Hematopoietic multipotent progenitor cell treated with erythropoietin and hydrocortisone succinate and interleukin-3 and kit ligand, for 17 days (in vitro differentiated cells): ENCODE data around the gene CCDC177.

Source experiments
- DNase-seq: peaks from one replicate; pipeline ENCODE4 v3.0.0-alpha.2; 2015; ENCODE audit warnings: low spot score

The CCDC177 gene

DNA sequence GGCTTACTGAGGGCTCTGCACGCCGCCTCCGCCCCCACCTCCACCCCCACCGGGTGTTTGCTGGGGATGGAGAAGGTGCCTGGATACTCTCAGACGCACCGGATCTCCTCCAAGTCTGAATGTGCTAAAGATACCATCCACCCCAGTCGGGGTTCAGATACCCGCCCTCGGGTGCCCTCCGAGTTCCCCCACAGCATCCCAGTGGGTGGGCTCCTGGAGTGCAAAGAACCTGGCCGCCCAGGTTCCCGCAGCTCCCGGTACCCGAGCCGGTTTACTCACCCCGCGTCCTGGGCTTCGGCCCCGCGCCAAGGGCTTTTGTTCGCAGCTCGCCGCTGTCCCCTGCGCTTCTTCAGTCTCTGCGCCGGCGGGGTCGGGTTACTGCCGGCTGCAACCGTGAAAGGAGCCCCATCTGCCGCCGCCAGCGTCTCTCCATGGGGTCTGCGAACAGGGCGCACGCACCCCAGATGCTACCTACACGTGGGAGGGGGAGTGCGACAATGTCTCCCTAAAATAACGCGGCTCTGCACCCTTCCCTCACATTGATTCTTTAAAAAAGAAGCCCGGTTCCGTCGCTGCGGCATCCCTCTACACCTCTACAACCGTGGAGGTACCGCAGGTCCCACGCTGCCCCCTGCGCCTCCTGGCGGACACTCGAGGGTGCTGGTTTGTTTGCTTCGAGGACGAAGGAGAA is at the start of gene CCDC177:
CCDC177 (minus strand) TSS at position 609 of the 691 bp plus-strand sequence. CDS start 1,249 bp downstream, outside the sequence.
- peak; percentile 5 for DNase-seq

- DNase-seq: no peak
These were observed 49.5 kb upstream of the CCDC177 start for GRCh38 chr14:69624136-69624535.

DNA sequence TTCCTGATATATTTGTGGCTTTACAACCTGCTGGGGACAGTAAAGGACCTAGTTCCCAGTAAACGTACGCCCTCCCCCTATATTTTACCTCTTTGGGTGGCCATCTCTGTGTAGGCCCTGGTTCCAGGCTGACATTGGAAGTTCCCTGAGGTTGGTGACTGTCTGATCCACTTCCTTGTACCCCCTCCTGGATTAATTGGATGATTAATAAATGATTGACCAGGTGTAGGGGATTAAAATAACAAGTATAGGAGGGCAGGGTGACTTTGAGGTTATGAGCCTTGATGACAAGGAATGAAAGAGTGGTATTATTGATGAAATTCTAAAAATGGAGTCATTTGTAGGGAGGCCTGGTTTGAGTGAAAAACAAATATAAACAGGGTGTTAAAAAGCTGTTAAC is 46.3 kb upstream of the CCDC177 start:
- no peak for DNase-seq

DNA sequence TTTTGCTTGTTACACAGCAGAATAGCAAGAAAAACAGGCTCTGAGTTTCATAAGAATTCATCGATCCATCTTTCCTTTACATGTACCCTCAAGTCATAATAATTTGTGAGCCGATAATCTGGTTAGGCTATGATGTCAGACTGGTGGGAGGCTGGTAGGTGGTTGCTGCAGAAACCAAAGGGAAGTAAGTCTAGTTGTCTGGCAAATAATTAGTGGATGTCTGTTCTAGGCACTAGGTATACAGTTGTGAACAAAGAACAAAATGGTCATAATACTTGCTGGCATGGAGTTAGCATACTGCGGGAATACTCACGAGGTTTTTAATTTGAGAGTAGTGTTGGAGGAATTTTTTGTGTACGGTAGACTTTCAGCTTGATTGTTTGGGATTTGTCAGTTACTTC is 45.5 kb upstream of the CCDC177 start:
- DNase-seq: no peak

GRCh38 chr14:69619012-69619411 is 44.3 kb upstream of the CCDC177 start:
- no peak for DNase-seq

- no peak for DNase-seq
These were observed 43.1 kb upstream of the CCDC177 start for GRCh38 chr14:69617796-69618195.

DNA sequence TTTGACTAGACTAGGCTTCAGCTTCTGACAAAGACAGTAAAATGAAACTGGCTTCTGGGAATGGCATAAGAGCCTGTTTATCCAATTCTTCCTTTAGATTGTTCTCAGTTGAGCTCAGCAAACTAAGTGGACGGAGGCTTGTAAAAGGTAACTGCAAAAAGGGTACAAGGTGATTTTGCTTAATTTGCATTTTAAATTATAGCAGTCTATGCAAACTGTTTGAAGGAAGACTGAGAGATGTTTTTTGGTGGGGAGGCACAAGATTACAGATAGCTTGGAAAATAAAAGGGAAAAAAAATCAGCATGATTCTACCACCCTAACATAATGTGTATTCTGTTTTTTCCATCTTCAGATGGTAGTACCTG is 41.7 kb upstream of the CCDC177 start:
- DNase-seq: no peak

GRCh38 chr14:69615496-69616407 is 41.1 kb upstream of the CCDC177 start:
- DNase-seq: peak; percentile 74

DNA sequence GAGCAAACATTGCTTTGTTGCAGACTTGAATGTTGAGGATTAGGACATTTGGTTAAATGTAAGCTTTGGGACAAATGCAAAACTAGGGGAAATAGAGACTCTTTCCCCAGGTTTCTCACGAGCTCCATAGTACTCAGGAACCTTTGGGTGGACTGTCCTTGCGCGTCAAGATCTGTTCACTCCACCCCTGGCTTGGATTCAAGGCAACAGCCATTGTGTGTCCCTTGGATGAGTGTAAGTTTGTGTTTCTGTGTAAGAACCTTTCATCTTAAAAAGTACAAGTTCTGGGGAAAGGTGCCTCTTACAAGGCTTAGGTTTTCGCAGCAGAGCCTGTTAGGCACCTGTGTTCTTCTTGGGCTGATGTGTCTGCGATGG is 40.4 kb upstream of the CCDC177 start:
- DNase-seq: peak; percentile 57

- no peak for DNase-seq
These were observed 39.9 kb upstream of the CCDC177 start for GRCh38 chr14:69614592-69614991.

DNA sequence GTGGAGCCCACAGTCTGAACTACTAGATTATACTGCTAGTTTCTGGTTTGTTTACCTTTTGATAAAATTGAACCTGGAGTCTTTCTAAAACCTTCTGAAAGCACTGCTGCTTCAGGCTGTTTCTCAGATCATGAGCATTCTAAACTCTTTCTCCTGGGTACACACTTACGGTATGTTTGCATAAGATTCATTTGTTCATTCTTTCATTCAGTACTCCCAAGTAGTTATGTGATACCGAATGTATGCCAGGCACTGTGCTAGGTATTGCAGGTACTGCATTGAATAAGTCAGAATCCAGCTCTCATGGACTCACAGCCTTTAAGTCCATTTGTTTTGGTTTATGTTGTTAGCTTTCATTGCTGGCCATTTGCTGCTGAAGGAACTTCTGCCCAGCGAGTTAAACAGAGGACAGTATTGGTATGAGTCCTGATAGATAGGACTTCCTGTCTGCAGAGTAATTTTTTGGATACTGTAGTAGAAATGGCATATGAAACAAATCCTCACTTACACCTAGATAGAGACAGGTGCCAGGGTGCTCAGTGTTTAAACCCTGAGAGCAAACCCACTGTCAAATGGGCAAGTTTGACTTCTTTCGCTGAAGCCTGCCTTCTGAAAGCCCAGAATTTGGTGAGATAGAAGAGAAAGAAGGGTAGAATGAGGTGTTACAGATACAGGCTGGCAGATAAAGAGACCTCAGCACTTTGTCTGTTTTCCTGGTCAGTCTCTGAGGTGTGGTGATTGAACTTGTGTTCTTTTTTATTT is 38.8 kb upstream of the CCDC177 start:
- peak; percentile 42 for DNase-seq

DNA sequence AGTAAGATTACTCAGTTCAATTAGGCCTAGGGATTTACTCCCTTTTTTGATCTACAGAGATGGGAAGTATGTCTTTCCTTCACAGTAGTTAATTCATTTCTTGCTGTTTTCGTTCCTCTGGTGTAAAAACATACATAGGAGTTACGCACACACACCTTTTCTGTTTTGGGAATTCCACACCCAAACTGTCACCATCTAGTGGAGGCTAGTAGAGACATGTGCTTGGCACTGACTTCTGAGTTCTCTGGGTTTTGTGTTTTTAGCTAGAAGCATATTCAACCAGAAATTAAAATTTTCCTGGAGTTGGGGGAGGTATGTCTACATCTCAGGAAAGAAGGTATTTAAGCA is 38.1 kb upstream of the CCDC177 start:
- DNase-seq: peak; percentile 67

DNA sequence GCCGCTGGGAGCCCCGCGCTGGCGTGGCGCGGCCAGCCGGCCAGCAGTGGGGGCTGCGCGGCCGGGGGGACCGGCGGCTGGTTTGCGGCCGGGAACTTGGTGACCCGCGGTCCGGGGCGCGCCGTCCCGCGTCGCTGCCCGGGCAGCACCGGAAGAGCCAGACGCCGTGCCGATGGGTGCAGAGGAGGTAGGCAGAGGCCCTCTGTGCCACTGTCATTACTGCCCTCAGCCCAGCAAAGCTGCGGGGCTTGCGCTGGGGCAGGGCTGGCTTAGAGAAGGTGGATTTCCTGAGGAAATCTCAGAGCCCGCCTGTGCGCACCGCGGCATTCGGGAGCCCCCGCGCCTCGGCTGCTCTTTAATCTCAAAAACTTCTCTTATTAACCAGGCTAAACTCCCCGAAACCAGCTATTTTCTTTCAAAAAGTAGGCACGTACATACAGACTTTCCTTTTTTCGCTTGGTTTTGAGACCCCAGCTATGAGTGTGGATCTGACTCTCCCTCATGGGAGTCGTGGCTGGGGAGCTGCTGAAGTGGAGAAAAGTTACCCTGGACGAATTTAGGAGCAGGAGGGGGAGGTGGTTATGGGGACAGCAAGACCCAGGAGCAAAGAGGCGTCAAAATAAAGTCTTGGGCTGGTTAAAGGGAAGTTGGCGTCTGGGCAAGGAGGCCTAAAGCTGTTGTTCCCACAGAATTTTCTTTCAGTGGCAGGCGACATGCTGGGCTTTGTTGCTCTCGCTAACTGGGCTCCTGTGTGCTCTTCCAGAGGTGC is 37.5 kb upstream of the CCDC177 start:
- DNase-seq: peak; percentile 38

DNA sequence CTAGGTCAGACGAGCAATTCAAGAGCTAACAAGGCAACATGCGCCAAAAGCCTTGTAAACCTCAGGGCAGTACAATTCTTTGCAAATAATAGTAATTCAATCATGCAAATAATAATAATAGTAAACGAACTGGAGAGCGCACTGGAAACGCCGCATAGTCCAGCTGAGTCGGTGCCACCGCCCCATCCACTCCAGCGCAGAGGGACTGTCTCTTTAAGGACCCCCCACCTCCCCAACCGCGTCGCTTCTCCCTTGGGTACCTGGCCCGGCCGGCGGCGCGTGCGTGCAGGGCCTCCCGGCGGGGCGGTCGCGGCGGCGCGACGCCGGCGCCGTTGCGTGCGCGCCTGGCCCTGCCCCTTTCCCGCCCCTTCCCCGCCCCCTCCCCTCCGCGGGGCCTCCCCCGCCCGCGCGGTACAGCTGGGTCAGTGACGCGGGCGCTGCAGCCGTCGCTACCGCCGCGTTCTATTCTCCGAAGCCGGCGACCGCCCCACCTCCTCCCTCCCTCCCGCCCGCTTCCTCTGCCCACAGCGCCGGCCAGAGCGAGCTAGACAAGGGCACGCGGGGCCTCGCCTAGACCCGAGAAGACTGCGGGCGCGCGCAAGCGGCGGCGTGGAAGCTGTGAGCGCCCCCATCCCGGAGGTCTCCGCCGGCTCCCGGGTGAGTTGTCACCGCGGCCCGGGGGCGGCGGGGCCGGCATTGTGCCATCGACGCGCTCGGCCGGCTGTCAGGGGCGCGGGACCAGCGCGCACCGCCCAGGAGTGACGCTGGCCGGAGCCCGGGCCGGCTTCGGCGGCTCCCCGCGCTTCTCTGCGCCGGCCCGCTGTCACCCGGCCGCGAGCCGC is 36.7 kb upstream of the CCDC177 start, which contains the start of gene SUSD6:
SUSD6 (plus strand) TSS at position 425 of the 842 bp plus-strand sequence. CDS start 46,997 bp downstream, outside the sequence.
- peak; percentile 80 for DNase-seq

DNA sequence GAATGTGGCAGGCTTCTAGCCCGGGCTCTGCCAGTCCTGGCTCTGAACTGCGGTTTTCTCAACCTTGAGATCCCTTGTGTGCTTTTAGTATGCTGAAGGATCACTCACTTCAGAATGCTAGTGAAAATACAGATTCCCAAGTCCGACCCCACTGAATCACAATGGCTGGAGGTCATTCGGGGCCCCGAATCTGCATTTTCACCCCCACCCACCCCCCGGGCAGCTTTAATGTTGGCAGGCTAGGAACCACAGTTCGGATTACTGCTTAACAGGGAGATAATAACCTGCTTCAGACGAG is 36.2 kb upstream of the CCDC177 start:
- DNase-seq: no peak

DNA sequence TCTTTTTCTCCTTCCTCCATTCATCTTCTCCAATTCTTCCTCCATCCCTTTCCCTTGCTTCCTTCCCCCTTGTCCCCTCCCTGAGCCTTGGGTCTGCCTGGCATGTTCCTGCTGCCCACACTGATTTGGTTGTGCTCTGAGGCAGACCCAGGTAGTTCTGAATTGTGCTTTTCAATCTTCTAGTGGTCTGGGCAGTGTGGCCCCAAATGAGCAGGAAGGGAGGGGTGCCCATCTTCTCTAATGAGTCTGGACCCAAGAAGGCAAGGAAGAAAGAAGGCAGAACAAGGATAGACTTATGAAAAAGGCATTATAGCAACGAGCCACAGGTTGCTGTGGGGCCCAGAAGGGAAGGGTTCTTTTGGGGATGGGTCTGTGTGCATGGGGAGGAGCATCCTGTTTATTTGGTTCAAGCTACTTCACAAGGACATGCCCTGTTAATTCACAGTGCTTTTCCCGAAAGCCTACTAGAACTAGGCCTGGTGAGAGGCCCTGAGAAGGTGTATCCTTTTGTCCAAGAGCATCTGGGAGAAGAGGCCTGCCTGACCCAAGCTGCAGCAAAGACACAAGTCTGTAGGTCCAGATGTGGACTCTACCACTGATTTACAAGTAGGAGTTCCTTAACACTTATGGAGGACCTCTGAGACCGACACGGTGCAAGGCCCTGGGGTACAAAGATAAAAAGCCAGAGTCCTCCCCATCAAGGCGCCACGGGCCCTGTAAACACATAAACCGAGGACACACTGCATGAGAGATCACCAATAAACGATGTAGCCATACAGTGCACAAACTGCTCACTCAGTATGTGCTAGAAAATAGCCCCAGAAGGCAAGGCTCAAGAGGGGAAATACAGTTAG is 35.6 kb upstream of the CCDC177 start:
- DNase-seq: no peak

GRCh38 chr14:69606258-69607184 is 31.9 kb upstream of the CCDC177 start:
- DNase-seq: no peak

DNA sequence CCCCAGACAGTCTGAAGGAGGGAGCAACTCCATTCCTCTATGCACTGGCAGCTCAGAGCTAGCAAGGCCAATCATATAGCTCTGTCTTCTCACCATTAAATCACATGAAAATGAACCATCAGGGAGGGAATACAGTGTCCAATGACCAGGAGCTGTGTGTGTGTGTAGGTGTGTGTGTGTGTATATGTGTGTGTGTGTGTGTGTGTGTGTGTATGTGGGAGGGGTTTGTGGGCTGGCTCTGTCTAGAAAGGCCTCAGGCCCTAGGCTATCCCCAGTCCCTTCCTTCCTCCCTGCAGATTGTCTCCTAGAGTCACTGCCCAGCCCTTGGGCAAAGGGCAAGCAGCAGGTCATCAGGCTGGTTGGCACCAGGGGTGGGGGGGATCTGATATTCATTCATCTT is 31.1 kb upstream of the CCDC177 start:
- no peak for DNase-seq

- no peak for DNase-seq
These were observed 25.7 kb upstream of the CCDC177 start for GRCh38 chr14:69600304-69600891.
